Pancreas (tissue), 10 donors: ENCODE results near the gene IDI1. TPM values are rescaled to one million over a fixed set of nuclear protein-coding genes. Genes with fewer than 3 reads are reported as not detected.

ENCODE experiments used
- ATAC-seq, 4 donors: fragments of 200-7000 bp; cut with Tn5 transposase; one replicate each; pipeline versions ENCODE4 v1.8.0 to v1.9.1; 2020; ENCODE audit warnings: mild to moderate bottlenecking in 4 of 4, moderate library complexity in 4 of 4
- DNase-seq, 6 donors: peaks; one replicate each; pipeline ENCODE4 v3.0.0-alpha.2; 2020
- FAIRE-seq: peaks from 2 replicates; lab custom pipeline; 2012; peaks lifted over from hg19 to GRCh38; lab: Jason Lieb, UNC
- H3K27ac ChIP-seq, 4 donors: fragments of 200-600 bp; sonication (generic); 1 replicate in 3 of 4; 2 replicates in 1 of 4; pipeline versions ENCODE4 v1.5.0 to v1.8.0; 2020
- H3K27me3 ChIP-seq, 4 donors: fragments of 200-600 bp; one replicate each; pipeline ENCODE4 v1.8.0; 2021
- H3K36me3 ChIP-seq, 3 donors: fragments of 200-600 bp; sonication (generic) in 1 of 3; one replicate each; pipeline versions ENCODE4 v1.5.0 to v1.8.0; 2020 to 2021
- H3K4me1 ChIP-seq, 3 donors: fragments of 200-600 bp; one replicate each; pipeline ENCODE4 v1.8.0; 2021
- H3K4me3 ChIP-seq, 4 donors: fragments of 200-600 bp; sonication (generic) in 2 of 4; one replicate each; pipeline versions ENCODE4 v1.5.0 to v1.8.0; 2020 to 2021
- H3K9me3 ChIP-seq, 4 donors: fragments of 200-600 bp; one replicate each; pipeline ENCODE4 v1.8.0; 2021
- CTCF ChIP-seq, 4 donors: fragments of 200-600 bp; sonication (generic) in 3 of 4; IDR thresholded peaks; one replicate each; pipeline versions ENCODE4 v1.5.0 to v1.8.0; 2021; ENCODE audit warnings: antibody characterized with exemption in 4 of 4
- WGBS, 2 donors: extraction: QIAGEN DNeasy Blood & Tissue Kit; methylation state at CpG; one replicate each; pipeline ENCODE4 v1.1.7; 2013; 5-methylcytosine and 5-hydroxymethylcytosine counted together
- intact Hi-C, 3 donors: fragments of 100-400 bp; cut with DNase I; formaldehyde crosslinking; loops; one replicate each; pipeline versions ENCODE4 v1.11.1 to v1.14.2; 2022
- polyA plus RNA-seq, 2 donors: library from polyadenylated mRNA; stranded (reverse); fragments of 200-250 nt; gene quantifications; one replicate each; pipeline ENCODE4 v1.2.3, GENCODE V29; 2013
- total RNA-seq, 6 donors: library from RNA; stranded (reverse); fragmentation: NEBNext Ultra II Directional in 4 of 6; extraction: Animal tissue kit (Norgen Biotek cat#: 25700) in 4 of 6; gene quantifications; one replicate each; pipeline versions ENCODE4 v1.2.1 to v1.2.4, GENCODE V29; 2021 to 2023
- donor health status: healthy with polysubstance abuse.
- donor health status: DM: no; HTN: no; CAD: no; lungs with moderate emphysema.
- donor health status: DM: no; HTN: no; CAD: no.
- donor health status: control.
- donor health status: control.
- donor health status: Bipolar disorder and iron deficiency.
- donor health status: DM: yes; HTN: yes; CAD: no.
- donor health status: DM: no; HTN: no; CAD: no.
- donor health status: DM: no; HTN: no; CAD: no.
- donor health status: DM: yes; HTN: yes; CAD: no.

Gene IDI1
- total and polyA plus RNA-seq, 8 donors, result 5.4 to 26.7 (median 9.6) TPM

- ATAC-seq, result no peak
- Histone ChIP-seq H3K9me3 (no peaks in the 10 kb centered on the region), H3K27me3 (no peaks in the 10 kb centered on the region), H3K27ac (no peak overlapping the region), H3K4me3 (no peak overlapping the region), H3K36me3 (peaks cover 0 to 60% (median 31%) of the 10 kb centered on the region in 3 donors), H3K4me1 (no peaks in the 10 kb centered on the region)
- WGBS, 2 donors, result 92 to 95% methylated on average over 7 of the region's 7 CpGs
- DNase-seq, result no peak
- FAIRE-seq, result no peak
- no peak for TF ChIP-seq CTCF (IDR thresholded peaks at IDR 0.05)
- intact Hi-C loops, result no loop called here
Observed at GRCh38 chr10:995559-995926, 53.4 kb downstream of the IDI1 start.

- no peak for ATAC-seq
- 91% methylated on average over 6 of the region's 6 CpGs for whole genome bisulfite sequencing, 2 donors
- H3K9me3 ChIP-seq, result no peaks in the 10 kb centered on the region
- no peak overlapping the region for H3K27ac ChIP-seq
- H3K4me1 ChIP-seq, result no peaks in the 10 kb centered on the region
- no peaks in the 10 kb centered on the region for H3K27me3 ChIP-seq
- intact Hi-C loops, result no loop called here
- peaks cover 0 to 54% (median 31%) of the 10 kb centered on the region in 3 donors for H3K36me3 ChIP-seq
- no peak for TF ChIP-seq CTCF (IDR thresholded peaks at IDR 0.05)
- DNase-seq, result no peak
- FAIRE-seq, result no peak
- H3K4me3 ChIP-seq, result no peak overlapping the region
Observed at GRCh38 chr10:994836-995558, 53.9 kb downstream of the IDI1 start.

DNA sequence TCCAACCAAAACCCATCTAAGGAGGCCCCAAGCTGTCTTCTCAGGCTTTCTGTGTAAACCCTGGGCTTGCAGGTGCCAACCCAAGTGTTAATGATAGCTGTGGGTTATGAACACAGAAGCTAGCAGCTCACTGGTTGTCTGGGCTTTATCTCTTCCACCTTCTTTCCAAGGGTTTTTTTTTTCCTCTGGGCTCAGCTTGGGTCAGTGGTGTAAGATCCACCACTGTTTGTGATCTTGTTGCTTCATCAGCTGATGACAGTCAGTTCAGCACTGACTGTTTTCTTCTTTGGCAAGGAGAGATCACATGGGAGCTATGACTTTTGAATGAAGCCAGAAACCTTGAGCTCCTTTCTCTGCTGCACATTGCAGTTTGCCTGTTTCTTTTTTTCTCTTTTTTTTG is 56.0 kb downstream of the IDI1 start:
- DNase-seq, result no peak
- no peaks in the 10 kb centered on the region for H3K27me3 ChIP-seq
- no peak overlapping the region for H3K4me3 ChIP-seq
- no peak overlapping the region for H3K27ac ChIP-seq
- no peak for FAIRE-seq
- H3K4me1 ChIP-seq, result peaks cover 6 to 9% (median 8%) of the 10 kb centered on the region in 3 donors
- H3K36me3 ChIP-seq, result peaks cover 0 to 33% (median 17%) of the 10 kb centered on the region in 3 donors
- no peak for TF ChIP-seq CTCF (IDR thresholded peaks at IDR 0.05)
- intact Hi-C loops, result no loop called here
- ATAC-seq, result no peak
- no peaks in the 10 kb centered on the region for H3K9me3 ChIP-seq

DNA sequence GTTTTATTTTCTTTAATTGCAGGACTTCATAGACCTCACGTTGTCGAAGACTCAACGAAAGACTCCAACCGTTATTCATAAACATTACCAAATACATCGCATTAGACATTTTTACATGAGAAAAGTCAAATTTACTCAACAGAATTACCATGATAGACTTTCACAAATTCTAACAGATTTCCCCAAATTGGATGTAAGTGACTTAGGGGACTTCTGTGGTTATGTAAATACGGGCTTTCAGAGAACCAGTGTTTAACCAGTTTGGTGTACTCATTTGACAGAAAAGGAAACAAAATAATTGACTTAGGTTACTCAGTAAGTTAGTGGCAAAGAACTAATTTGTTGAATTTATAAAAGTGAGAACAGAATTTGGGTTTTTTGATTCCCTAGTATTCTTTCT is 56.5 kb downstream of the IDI1 start:
- H3K36me3 ChIP-seq, result peaks cover 0 to 29% (median 15%) of the 10 kb centered on the region in 3 donors
- ATAC-seq (no peak), DNase-seq (no peak), FAIRE-seq (no peak)
- no peaks in the 10 kb centered on the region for H3K27me3 ChIP-seq
- H3K27ac ChIP-seq, result no peak overlapping the region
- H3K9me3 ChIP-seq, result no peaks in the 10 kb centered on the region
- WGBS, 2 donors, result 96 to 98% methylated on average over 6 of the region's 6 CpGs
- H3K4me1 ChIP-seq, result peaks cover 6 to 9% (median 8%) of the 10 kb centered on the region in 3 donors
- no peak for TF ChIP-seq CTCF (IDR thresholded peaks at IDR 0.05)
- H3K4me3 ChIP-seq, result no peak overlapping the region
- intact Hi-C loops, result no loop called here

DNA sequence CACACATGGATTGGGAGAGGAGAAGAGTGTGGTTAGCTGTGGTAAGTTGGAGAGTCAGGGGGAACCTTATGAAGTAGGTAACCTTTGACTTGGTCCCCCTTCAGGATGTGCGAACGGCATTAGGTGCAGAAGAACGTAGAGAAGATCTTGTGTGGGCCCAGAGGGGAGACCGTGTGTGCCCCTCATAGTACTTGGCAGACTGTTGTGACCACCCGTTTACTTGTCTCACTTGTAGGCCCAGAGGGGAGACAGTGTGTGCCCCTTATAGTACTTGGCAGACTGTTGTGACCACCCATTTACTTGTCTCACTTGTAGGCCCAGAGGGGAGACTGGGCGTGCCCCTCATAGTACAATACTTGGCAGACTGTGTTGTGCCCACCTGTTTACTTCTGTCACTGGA is 58.1 kb downstream of the IDI1 start:
- ATAC-seq (no peak), DNase-seq (no peak), FAIRE-seq (no peak)
- Histone ChIP-seq H3K4me1 (peaks cover 6 to 17% (median 9%) of the 10 kb centered on the region in 3 donors), H3K27me3 (no peaks in the 10 kb centered on the region), H3K4me3 (no peak overlapping the region), H3K27ac (no peak overlapping the region), H3K9me3 (no peaks in the 10 kb centered on the region), H3K36me3 (peaks cover 0 to 14% (median 2%) of the 10 kb centered on the region in 3 donors)
- 95 to 96% methylated on average over 6 of the region's 6 CpGs for WGBS, 2 donors
- intact Hi-C loops, result no loop called here
- TF ChIP-seq CTCF (IDR thresholded peaks at IDR 0.05), result no peak
